GM21390 (cell line): ENCODE results near the gene VPS13A.

ENCODE experiments used
- ATAC-seq: cut with Tn5 transposase; IDR thresholded peaks from one replicate; pipeline ENCODE4 v1.9.1; 2021; ENCODE audit not compliant: unreplicated experiment

Gene VPS13A

GRCh38 chr9:77454663-77455062 lies 277.3 kb downstream of the VPS13A start:
- ATAC-seq: no peak

- no peak for ATAC-seq
Observed at GRCh38 chr9:77455312-77455927, 278.1 kb downstream of the VPS13A start.

GRCh38 chr9:77456829-77457437 lies 279.6 kb downstream of the VPS13A start:
- peak; percentile 84 for ATAC-seq

GRCh38 chr9:77457916-77458592 lies 280.7 kb downstream of the VPS13A start:
- ATAC-seq: peak; percentile 72

- no peak for ATAC-seq
Observed at GRCh38 chr9:77460938-77461337, 283.6 kb downstream of the VPS13A start.

- ATAC-seq: no peak
Observed at GRCh38 chr9:77462066-77462465, 284.7 kb downstream of the VPS13A start.

GRCh38 chr9:77463151-77463550 lies 285.8 kb downstream of the VPS13A start:
- ATAC-seq: no peak

GRCh38 chr9:77464661-77465060 lies 287.3 kb downstream of the VPS13A start:
- no peak for ATAC-seq

- no peak for ATAC-seq
Observed at GRCh38 chr9:77469515-77470231, 292.3 kb downstream of the VPS13A start.
